Measurements from ENCODE around the gene ADK.
"Not testable (repeated sequence)": the region's sequence is repeated elsewhere in the genome, so short reads cannot be mapped to it uniquely, and the experiment has no call there.

Gene ADK

DNA sequence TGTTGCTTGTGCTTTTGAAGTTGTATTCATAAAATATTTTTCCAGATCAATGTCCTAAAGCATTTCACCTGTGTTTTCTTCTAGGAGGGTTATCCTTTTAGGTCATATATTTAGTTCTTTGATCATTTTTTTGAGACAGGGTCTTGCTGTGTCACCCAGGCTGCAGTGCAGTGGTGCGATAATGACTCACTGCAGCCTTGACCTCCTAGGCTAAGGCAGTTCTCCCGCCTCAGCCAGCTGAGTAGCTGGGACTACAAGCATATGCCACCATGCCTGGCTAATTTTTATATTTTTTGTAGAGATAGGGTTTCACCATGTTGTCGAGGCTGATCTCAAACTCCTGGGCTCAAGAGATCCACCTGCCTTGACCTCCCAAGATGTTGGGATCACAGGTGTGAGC is 359.6 kb downstream of the ADK start:
- Histone ChIP-seq H3K4me3 (no peak overlapping the region), H3K27ac (no peak overlapping the region)
- TF ChIP-seq, protein P1, sequence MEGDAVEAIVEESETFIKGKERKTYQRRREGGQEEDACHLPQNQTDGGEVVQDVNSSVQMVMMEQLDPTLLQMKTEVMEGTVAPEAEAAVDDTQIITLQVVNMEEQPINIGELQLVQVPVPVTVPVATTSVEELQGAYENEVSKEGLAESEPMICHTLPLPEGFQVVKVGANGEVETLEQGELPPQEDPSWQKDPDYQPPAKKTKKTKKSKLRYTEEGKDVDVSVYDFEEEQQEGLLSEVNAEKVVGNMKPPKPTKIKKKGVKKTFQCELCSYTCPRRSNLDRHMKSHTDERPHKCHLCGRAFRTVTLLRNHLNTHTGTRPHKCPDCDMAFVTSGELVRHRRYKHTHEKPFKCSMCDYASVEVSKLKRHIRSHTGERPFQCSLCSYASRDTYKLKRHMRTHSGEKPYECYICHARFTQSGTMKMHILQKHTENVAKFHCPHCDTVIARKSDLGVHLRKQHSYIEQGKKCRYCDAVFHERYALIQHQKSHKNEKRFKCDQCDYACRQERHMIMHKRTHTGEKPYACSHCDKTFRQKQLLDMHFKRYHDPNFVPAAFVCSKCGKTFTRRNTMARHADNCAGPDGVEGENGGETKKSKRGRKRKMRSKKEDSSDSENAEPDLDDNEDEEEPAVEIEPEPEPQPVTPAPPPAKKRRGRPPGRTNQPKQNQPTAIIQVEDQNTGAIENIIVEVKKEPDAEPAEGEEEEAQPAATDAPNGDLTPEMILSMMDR (IDR thresholded peaks at IDR 0.05), result no peak
- DNase-seq (ENCODE audit: low spot score), result no peak

DNA sequence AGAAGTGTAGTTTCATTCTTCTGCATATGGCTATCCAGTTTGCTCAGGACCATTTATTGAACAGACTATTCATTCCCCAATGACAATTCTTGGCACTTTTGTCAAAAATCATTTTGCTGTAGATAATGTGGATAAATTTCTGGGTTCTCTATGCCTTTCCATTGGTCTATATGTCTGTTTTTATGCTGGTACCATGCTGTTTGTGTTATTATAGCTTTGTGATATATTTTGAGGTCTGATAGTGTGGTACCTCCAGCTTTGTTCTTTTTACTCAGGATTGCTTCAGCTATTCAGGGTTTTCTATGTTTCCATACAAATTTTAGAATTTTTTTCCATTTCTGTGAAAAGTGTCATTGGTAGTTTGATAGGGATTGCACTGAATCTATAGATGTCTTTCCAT is 360.0 kb downstream of the ADK start:
- TF ChIP-seq, protein P1 (IDR thresholded peaks at IDR 0.05), result no peak
- Histone ChIP-seq H3K4me3 (no peak overlapping the region), H3K27ac (no peak overlapping the region)
- no peak for DNase-seq (ENCODE audit: low spot score)

DNA sequence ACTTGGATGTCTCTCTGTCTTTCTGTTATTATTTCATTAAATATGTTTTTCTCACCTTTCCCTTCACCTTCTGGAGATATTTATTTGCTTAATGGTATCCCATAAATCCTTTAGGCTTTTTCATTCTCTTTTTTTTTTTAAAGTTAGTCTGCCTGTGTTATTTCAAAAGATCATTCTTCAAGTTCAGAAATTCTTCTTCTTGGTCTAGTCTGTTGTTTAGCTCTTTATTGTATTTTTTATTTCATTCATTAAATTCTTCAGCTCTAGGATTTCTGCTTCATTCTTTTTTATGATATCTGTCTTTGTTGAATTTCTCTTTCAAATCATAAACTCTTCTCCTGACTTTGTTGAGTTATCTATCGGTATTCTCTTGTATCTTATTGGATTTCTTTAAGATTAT is 363.3 kb downstream of the ADK start:
- Histone ChIP-seq H3K4me3 (no peak overlapping the region), H3K27ac (no peak overlapping the region)
- no peak for DNase-seq (ENCODE audit: low spot score)
- TF ChIP-seq, protein P1 (IDR thresholded peaks at IDR 0.05), result no peak

GRCh38 chr10:74518061-74518460 is 367.0 kb downstream of the ADK start:
- Histone ChIP-seq H3K4me3 (no peak overlapping the region), H3K27ac (no peak overlapping the region)
- TF ChIP-seq, protein P1 (IDR thresholded peaks at IDR 0.05), result no peak
- DNase-seq (ENCODE audit: low spot score), result no peak

DNA sequence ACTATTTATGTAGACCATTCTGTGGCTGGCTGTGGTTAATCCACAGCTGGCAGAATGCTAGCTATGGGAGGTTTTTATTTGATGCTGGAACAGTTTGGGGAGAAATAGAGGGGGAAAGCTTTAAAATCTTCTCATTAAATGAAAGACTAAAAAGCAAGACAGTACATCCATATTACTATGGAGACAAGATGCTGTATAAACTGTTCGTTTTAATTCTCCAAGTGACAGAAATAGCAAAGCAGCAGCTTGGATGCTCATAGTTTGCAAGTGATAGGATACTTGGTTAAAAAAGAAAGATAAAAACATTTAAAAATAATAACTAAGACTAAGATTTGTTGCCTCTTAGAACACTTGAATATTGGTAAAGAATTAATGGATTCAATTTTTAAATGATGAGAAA is 370.5 kb downstream of the ADK start:
- TF ChIP-seq, protein P1 (IDR thresholded peaks at IDR 0.05), result no peak
- H3K4me3 ChIP-seq, result no peak overlapping the region
- DNase-seq (ENCODE audit: low spot score), result no peak
- no peak overlapping the region for H3K27ac ChIP-seq

DNA sequence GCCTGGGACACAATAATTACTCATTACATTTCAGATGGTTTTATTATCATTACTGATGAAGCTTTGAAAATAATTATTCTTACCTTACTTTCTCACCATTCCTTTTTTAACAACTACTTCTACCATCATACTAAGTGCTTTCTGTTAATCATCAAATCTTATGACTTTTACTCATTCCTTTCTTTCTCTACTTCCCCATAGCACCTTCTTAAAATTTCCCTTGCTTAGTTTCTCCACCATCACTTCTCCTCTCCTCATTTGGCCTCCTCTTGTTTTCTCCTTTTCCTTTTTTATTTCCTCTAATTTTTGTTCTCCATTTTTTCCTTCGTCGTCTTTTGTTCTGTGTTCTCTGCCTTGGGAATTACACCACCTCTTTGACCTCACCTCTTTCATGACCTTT is 372.2 kb downstream of the ADK start:
- H3K4me3 ChIP-seq, result no peak overlapping the region
- TF ChIP-seq, protein P1 (IDR thresholded peaks at IDR 0.05), result no peak
- no peak for DNase-seq (ENCODE audit: low spot score)
- H3K27ac ChIP-seq, result no peak overlapping the region

DNA sequence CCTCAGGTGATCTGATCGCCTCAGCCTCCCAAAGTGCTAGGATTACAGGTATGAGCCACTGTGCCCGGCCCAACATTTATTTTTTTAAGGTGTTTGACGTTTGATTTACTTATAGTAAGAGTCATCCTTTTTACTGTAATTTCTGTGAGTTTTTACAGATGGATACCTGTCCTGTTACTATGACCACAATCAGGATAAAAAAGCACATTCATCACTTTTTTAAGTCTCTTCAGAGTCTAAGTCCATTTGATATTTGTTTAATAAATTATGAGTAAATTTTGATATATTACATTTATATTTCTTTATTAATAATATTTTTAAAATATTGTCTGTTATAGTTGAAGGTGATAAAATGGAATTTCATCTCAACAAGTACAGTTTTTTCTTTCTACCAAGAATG is 374.9 kb downstream of the ADK start:
- TF ChIP-seq, protein P1 (IDR thresholded peaks at IDR 0.05), result no peak
- Histone ChIP-seq H3K27ac (no peak overlapping the region), H3K4me3 (no peak overlapping the region)
- no peak for DNase-seq (ENCODE audit: low spot score)

GRCh38 chr10:74527611-74528010 is 376.6 kb downstream of the ADK start:
- DNase-seq (ENCODE audit: low spot score); H3K4me3 ChIP-seq; H3K27ac ChIP-seq: not testable (repeated sequence)

All from coronary artery (tissue), 2 donors.